Bronchial epithelial cell (primary cell): ENCODE data around the gene BICC1. TPM values are rescaled to one million over a fixed set of nuclear protein-coding genes. Genes with fewer than 3 reads are reported as not detected.

Experiments used
- DNase-seq: peaks from one replicate; pipeline ENCODE4 v3.0.0-alpha.2; 2010; ENCODE audit warnings: low read depth
- FAIRE-seq: peaks from 2 replicates; lab custom pipeline; 2011; peaks lifted over from hg19 to GRCh38; lab: Jason Lieb, UNC
- H3K27me3 ChIP-seq: 2 replicates; pipeline ENCODE4 v1.5.1; 2011; ENCODE audit warnings: low read length; ENCODE audit not compliant: control insufficient read depth, insufficient read depth
- H3K36me3 ChIP-seq: 2 replicates; pipeline ENCODE4 v1.5.1; 2011; ENCODE audit warnings: low read length; ENCODE audit not compliant: control insufficient read depth, insufficient read depth
- H3K4me3 ChIP-seq: 2 replicates; pipeline ENCODE4 v1.5.1; 2011; ENCODE audit warnings: mild to moderate bottlenecking, low read depth, low read length, control low read depth
- total RNA-seq: library from RNA; depleted of rRNA; stranded (reverse); fragments of >200 nt; gene quantifications from 2 replicates; pipeline ENCODE4 v1.2.1, GENCODE V29; 2014
- TF ChIP-seq, protein P1 (sequence below): IDR thresholded peaks from 2 replicates; pipeline ENCODE4 v1.5.1; 2011; ENCODE audit warnings: mild to moderate bottlenecking, moderate library complexity, low read length, control low read depth, inconsistent platforms; ENCODE audit not compliant: insufficient read depth, severe bottlenecking

The BICC1 gene
- total RNA-seq, 1 donor from 2014 or later = 1.1 TPM

DNA sequence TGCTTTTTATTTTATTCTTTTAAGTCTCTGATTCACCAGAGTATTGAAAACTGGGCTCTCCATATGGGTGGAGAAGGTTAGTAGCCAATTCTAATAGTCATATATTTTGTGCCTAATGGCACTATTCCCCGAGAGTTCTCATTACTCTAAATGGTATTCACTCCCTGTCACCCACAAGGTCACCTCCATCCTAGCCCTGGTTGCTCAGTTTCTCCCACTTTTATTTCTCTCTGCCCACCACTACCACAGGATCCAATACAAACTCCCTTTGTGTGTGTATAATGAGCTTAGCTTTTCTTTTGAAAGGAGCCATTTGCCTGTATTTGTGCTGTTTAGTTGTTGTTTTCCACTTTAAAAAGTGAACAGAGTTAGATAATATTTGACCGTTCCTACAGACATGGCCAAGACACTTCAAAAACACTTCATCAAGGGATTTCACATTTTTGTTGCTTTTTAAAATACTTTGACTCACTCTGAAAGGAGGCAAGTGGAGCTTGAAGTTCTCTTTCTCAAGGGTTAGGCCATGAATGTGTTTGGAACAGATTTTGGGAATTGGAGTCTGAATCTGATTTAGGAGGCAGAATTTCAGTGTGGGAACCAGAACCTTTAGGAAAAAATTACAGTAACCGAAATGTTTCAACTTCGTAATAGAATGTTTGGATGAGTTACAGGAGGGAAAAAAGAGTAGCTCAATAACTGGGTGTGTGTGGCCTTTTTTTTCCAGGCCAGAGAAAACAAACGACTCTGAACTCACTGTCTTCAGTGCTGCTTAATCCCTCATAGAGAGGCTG is 321.3 kb downstream of the BICC1 start:
- DNase-seq (no peak), FAIRE-seq (no peak)
- TF ChIP-seq, protein P1, sequence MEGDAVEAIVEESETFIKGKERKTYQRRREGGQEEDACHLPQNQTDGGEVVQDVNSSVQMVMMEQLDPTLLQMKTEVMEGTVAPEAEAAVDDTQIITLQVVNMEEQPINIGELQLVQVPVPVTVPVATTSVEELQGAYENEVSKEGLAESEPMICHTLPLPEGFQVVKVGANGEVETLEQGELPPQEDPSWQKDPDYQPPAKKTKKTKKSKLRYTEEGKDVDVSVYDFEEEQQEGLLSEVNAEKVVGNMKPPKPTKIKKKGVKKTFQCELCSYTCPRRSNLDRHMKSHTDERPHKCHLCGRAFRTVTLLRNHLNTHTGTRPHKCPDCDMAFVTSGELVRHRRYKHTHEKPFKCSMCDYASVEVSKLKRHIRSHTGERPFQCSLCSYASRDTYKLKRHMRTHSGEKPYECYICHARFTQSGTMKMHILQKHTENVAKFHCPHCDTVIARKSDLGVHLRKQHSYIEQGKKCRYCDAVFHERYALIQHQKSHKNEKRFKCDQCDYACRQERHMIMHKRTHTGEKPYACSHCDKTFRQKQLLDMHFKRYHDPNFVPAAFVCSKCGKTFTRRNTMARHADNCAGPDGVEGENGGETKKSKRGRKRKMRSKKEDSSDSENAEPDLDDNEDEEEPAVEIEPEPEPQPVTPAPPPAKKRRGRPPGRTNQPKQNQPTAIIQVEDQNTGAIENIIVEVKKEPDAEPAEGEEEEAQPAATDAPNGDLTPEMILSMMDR = no peak
- H3K36me3 ChIP-seq = no peaks in the 10 kb centered on the region
- no peak overlapping the region for H3K4me3 ChIP-seq
- H3K27me3 ChIP-seq = no peaks in the 10 kb centered on the region

DNA sequence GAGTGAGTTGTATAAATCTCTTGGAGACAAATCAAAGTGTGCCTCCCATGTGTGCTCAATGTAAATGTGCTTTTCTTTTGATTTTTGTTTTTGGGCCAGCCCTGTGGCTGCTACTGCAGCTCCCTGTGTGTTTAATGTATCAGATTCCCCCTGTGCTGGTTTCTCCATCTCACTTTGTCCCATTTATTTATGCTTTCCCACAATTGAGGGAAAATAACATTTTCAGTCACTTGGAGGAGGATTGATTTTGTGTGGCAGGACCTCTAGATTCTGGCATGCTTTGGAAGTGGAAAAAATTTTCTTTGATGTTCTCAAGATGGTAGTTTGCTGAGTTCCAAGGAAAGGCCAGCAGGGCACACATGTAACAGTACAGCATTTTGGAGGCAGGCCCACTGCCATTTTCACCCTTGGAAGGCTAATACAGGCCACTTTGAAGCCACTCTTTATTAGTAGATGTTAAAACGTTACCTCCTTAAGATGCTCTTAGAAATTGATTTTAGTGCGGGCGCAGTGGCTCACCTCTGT is 323.6 kb downstream of the BICC1 start:
- TF ChIP-seq, protein P1 = no peak
- no peak for FAIRE-seq

DNA sequence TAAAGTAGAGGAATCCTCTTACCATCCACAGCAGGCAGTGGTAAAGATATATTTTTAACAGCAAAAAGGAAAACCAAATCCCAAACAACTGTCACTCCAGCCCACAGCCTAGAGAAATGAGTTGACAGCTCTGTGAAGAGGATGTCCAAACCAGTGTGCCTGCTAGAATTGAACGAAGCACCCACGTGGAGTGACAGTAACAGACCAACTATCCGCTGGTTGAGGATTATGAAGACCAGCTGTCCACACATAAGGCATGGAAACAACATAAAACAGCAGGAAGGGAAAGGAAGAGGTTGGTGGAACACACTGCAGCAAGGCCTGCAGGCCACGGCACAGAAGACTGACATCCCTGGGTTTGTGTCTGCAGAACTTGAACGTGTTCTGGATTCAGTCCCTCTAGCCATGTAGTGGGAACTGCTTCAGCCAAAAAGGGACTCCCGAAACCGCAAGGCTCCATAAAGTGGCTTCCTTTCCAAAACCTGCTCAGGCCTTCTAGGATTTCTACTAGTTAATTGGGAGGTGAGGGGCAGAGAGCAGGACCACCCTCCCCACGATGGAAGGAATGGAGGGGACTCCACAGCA is 324.4 kb downstream of the BICC1 start:
- no peak for FAIRE-seq
- no peaks in the 10 kb centered on the region for H3K27me3 ChIP-seq
- TF ChIP-seq, protein P1 = no peak
- no peaks in the 10 kb centered on the region for H3K36me3 ChIP-seq
- no peak for DNase-seq
- H3K4me3 ChIP-seq = no peak overlapping the region

More for the DNA sequence above, 323.6 kb downstream of the BICC1 start:
- H3K36me3 ChIP-seq = no peaks in the 10 kb centered on the region
- H3K27me3 ChIP-seq = no peaks in the 10 kb centered on the region
- no peak for DNase-seq
- no peak overlapping the region for H3K4me3 ChIP-seq

DNA sequence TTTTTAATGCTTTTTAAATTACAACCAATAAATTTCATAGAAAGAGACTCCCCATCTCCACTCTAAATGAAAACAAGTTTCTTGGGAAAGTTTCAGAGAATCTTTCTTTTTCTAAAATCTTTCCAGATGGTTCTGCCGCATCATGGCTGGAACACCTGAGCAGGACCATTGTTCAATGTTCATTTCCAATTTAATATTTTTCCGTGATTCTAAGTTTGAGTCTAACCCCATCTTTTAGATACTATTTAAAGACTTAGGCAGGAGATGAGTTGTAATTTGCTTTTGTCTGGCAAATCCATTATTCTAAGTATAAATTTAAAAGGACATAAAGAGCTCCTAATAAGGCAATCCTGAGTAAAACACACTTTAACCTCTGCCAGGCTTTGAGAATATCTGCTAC is 325.2 kb downstream of the BICC1 start:
- TF ChIP-seq, protein P1 = no peak
- DNase-seq (no peak), FAIRE-seq (no peak)
- H3K27me3 ChIP-seq = no peaks in the 10 kb centered on the region
- H3K36me3 ChIP-seq = no peaks in the 10 kb centered on the region
- H3K4me3 ChIP-seq = no peak overlapping the region

DNA sequence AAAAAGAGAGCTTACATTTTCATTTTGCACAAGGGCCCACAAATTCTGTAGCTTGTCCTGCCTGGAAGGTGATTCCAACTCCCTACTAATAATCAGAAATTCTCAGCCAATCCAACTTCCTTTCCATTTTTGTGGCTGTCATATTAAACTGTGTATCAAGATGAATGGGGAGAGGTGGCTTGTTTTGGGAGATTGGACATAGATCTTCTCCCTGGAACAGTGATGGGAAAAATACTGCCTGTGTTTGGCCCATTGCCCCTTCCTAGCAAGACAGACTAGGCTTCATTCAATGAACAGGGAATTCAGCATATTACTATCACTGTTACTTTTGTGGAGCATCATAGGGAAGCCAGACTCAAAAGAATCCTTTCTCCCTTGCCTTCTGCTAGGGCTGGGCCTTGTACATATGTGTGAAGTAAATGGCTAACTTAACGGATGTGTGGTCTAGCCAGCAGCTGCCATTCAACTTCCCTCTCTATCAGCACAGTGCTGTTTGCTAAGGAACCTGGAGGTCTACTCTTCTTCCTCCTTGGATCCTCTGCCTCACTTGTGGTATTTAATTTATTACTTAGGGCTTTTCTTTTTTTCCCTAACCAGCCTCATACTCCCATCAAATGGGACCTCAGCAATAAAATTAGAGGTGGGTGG is 326.0 kb downstream of the BICC1 start:
- FAIRE-seq (no peak), DNase-seq (no peak)
- no peaks in the 10 kb centered on the region for H3K27me3 ChIP-seq
- H3K36me3 ChIP-seq = no peaks in the 10 kb centered on the region
- TF ChIP-seq, protein P1 = no peak
- H3K4me3 ChIP-seq = no peak overlapping the region
